Measurements from ENCODE around the gene DHRS2.

DHRS2 gene

GRCh38 chr14:23694085-23694948 lies 58.2 kb downstream of the DHRS2 start:
- DNase-seq (ENCODE audit: low spot score), result peak; percentile 77
